SIG-M5 treated with dmso at 0.1 percent for 504 hours (cell line): ENCODE measurements around the gene AK4.

Experiments
- DNase-seq: peaks from one replicate; lab custom pipeline; 2025; ENCODE audit not compliant: unreplicated experiment; lab: John Stamatoyannopoulos, UW

AK4 gene

DNA sequence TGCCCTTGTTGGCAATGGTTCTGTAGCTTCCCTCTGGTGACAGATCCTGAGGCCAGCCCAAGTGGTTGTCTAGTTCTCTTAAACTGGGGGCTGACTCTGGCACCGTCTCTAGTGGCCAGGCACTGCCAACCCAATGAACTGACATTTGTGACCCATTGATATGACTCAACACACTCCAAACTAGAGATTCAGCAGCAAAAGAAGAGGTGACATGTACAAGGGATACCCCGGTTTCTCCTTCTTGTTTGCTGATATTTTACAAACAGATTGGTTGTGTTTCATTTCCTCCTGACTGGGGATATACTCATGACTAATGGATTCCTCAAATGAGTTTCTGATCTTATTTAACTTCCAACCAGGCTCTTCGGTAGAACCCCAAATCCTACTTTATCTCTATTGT, 95.5 kb downstream of the AK4 start:
- no peak for DNase-seq

DNA sequence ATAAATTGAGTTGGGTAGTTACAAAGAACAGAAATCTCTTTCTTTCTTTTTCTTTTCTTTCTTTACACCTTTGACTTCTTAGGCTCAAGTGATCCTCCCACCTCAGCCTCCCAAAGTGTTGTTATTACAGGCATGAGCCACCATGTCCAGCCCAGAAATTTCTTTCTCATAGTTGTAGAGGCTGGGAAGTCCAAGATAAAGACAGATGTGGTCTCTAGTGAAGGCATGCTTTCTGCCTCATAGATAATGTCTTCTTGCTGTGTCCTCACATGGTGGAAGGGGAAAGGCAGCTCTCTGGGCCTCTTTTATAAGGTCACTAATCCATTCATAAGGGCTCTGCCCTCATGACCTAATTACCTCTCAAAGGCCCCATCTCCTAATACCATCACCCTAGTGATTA, 97.3 kb downstream of the AK4 start:
- no peak for DNase-seq

DNA sequence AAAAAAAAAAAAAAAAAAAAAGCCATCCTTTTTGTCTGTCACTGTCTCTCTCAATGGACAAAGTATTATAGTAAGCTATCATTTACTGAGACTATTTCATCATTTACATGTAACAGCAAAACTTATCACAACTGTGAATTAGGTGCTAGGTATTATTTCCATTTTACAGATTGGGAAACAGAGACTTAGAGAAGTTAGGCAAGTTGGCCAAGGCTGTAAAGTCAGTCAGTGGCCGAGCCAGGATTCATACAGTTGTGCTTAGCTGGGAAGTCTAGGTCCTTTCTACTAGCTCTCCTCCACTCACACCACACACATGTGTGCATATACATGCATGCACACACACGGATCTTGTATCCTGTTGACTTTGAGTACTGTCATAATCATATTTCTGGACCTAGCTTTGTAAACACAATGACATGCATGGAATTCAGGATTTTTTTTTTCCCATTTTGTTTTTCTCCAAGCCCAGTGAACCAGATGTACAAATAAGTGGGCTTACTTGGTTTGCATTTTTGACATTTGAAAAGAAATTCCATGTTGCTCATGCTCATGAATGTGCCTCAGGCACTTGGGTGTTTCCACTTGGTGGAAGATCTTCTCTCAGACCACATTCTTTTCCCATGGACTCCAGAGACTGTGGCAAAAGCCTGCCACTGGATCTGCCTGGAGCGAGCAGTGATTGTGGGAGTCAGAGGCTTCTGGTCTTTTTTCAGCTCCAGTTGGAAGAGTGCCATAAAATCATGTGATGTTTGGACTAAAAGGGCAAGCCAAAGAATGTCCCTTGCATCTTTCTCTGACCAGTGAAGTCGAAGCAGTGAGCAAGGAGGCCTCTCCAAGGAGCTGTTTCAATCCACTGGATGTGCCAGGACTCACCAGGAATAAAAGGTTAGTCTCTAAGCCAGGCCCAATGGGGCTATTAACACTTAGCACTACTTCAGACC, 99.7 kb downstream of the AK4 start:
- DNase-seq: no peak

DNA sequence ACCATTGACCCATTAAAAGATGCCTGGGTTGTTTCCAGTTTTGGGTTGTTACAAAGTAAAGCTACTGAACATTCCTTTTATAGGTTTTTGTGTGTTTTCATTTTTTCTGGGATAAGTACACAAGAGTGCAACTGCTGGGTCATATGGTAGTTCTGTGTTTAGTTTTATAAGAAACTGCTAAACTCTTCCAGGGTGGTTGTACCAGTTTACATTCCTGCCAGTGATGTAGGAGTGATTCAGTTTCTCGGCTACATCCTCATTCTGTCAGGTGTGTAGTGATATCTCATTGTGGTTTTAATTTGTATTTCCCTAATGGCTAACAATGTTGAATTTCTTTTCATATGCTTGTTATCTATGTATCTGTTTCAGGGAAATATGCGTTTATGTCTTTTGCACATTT, 102.8 kb downstream of the AK4 start:
- DNase-seq: no peak

DNA sequence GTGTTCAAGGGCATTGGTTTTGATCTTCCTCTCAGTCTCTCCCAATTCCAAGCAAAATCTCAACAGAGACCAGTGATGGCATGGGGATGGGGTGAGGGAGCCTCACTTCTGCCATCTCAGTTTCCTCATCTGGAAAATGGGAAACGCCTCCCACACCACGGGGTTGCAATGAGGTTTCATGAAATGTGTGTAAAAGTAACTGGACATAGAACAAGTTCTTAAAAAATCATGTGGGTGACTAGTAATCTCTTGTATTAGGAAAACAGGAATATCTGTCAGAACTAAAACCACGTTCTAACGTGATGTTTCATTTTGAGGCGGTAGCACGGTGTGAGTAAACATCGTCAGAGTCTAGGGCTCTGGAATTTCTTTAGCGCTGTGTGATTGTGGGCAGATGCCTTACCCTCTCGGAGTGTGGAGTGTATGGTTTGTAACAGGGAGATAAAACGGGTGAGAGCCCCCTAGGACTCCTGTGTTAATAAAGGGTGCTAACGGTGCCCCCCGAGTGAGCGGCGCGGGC, 105.9 kb downstream of the AK4 start:
- DNase-seq: no peak

DNA sequence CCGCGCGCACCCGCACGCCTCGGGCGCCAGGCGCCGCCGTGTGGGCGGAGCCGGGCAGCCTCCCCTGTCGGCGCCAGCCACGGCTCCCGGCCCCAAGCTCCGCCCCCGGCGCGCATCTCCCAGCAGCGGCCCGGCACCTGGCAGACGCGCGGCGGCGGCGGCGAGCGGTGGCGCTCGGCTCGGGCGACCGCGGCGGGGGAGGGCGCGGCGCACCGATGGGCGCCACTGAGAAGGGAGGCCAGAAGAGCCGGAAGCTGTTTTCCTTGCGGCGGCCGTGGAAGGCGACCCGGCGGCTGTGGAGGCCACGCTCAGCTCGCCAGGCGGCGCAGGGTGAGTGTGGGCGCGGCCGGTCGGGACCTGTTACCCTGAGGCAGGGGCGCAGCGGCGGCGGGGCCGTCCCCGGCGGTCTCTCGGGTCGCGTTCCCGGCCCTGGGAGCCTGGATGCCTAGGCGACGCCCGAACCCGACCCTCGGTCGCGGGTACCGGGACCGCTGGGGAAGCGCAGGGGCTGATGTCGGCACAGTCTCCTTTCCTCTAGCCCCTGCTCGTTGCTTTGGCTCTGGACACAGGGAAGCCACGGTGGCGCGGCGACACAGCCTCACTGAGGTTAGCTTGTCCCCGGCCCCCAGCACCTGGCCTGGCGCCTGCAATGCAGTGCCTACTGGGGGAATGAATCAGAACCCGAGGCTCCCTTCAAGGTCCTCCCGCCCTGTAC, 106.5 kb downstream of the AK4 start:
- peak; percentile 38 for DNase-seq

DNA sequence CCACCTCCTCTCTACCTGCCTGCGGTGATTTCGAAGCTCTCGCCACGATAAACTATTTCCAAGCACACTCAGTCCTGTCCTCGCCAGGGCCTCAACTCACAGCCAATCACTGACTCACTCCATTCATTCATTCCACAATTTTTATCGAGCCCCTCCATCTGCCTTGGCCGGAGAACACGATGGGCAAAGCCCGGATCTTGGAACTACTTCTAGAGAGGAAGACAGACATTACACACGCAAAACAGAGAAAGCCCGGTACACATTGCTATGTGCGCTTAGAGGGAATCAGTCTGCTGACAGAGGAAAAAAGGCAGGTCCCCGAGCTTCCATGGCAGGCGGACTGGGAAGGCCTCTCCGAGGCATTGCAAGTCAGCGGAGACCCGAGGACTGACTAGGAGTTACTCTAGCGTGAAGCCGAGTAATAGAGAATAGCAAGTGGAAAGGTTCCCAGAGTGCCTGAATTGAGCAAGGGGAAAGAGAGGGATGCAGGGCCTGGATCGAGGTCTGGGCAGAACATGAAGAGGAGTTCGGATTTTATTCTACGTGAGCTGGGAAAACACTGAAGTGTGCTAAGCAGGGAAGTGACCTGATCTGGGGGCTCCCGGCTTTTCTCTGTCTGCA, 107.1 kb downstream of the AK4 start:
- no peak for DNase-seq

DNA sequence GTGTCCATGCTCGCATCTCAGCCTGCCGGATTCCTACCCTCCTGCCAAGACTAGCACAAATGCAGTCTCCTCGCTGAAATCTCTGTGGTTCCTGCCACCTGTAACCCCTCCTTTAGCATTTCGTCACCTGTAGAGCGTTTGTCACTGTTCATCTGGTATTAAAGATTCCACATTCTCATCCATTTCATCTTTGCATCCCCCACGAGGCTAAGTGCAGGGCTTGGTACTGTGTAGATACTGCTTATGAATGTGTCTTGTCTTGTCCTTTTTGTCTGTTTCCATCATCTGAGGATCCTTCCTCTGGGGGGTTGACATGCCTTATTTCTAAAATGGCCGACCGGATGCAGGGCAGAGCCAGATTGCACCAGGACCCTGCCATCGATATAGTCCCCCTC, 107.7 kb downstream of the AK4 start:
- DNase-seq: no peak

DNA sequence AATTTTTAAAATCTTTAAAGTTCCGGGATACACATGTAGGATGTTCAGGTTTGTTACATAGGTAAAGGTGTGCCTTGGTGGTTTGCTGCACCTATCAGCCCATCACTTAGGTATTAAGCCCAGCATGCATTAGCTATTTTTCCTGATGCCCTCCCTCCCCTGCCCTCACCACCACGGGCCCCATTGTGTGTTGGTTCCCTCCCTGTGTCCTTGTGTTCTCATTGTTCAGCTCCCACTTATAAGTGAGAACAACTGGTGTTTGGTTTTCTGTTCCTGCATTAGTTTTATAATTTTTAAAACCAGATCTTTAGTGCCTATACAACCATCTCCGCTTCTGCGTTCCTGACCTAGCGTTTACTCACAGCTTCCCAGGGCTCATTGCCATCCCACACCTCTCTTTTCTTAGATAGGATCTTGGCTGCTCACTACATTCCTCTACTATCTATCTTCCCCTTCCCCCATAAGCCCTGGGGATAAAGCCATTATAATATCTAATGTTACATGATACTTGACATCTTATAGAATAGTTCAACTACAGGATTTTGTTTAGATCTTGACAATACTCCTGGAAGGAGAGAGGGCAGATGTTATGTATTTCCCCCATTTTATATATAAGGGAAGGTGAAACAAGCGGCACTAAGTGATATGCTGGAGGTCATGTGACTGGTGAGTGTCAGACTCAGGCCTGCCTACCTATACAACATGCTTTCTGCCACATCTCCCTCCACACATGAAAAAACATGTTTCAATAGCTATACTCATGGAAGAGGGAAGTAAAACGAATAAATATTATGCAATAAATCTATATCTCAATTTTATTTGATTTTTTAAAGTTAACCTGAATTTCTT, 109.1 kb downstream of the AK4 start:
- DNase-seq: no peak

DNA sequence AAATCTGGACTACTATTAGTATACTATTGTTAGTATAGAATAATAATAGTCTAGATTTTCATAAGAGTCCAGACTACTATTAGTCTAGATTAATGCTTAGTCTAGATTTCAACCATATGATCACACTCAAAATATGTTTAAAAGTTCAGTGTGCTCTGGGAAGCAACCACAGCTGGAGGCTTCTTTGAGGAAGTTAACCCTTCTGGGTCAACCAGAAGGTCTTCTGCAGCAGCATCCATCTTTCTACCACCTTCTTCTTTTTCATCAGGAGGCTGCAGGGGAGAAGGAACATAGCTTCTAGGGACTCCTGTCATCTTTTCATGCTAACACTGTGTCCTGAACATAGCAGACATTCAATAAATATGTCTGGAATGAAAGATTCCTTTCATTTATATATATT, 110.1 kb downstream of the AK4 start:
- DNase-seq: no peak

DNA sequence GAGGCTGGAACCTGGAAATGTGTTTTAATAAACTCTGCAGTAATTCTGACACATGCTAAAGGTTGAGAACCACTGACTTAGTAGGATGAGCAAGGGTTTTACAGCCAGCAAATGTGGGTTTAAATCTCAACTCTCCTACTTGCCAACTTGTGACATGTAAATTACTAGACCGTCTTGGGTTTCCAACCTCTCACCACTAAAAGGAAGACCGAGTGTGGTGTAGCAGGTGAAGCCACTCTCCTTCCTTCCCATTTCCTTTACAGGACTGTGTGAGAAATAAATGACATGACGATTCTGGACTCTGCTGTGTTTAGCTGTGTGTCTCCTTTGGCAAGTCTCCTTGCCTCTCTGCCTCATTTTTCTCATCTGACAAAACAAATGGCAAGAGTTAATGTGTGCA, 111.8 kb downstream of the AK4 start:
- no peak for DNase-seq

DNA sequence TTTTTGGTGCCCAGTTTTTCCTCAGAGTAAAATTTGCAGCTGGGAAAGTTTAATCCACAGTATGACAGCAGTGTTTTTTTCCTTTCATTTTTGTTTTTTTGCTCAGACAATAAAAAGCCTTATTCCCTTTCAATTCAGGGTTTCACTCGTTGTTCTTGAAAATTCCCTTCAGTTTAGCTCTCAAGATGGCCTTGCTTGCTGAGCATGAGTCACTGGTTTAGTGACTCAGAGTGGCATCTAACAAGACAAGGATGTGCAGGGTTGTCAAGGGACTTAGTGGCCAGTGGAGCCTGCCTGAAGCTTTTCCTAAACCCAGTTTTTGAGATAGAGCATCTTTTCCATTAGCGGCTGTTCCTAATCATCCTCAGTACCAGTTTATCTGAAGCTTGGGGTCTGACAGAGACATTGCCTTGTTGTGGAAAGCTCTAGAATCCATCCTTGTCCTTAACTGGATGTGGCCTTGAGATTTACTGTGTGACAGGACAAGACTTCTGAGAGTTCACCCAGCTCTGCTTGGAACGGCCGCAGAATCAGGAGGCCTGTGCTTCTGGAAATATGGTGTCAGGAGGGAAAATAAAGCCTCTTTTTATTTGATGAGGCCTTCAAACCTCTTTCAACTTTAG, 113.0 kb downstream of the AK4 start:
- DNase-seq: peak; percentile 25

DNA sequence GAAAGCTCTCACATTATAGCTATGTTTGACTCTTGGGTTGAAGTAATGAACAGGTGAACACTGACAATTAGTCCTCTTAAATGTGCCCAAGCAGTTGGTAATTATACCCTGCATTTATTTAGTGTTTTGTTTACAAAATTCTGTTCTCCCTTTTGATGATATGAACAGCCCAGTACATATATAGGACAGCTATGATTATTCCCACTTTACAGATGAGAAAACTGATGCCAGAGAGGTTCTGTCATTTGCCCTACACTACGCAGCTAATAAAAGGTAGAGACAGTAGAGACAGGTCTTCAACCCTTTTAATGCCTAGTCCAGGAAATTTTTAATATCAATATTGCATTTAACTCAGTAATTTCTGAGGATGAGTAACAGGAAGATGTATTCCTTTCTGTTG, 115.3 kb downstream of the AK4 start:
- DNase-seq: no peak

DNA sequence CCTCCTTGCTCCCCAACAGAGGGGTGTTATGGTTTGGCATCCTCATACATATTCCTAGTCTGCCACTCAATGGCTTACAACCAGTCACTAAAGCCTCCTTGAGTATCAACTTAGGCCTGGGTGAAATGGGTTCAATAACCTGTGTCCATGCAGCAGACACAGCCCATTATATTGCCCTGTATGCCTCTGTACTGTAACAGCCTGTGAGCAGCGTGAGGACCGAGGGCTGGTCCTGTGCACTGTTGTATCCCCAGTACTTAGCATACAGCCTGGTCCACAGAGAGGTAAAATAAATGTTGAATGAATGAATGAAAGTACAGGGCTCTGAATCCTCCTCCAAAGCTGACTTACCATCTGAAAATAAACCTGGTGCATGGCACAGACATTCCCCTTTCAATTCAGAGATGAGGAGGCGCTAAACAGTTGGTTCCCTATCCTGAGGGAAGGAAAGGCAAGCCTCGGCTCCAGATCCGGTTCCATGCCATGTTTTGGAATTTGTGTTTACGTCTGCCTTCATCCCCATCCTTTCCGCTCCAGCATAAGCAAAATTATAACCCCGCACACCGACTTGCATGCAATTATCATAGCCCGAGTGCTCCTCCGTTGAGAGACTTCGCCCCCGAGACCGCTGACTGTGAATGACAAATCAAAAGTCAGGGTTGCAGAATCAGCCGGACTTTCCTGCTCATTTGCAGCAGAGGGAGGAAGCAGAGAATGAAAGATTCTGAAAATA, 116.4 kb downstream of the AK4 start:
- DNase-seq: no peak

DNA sequence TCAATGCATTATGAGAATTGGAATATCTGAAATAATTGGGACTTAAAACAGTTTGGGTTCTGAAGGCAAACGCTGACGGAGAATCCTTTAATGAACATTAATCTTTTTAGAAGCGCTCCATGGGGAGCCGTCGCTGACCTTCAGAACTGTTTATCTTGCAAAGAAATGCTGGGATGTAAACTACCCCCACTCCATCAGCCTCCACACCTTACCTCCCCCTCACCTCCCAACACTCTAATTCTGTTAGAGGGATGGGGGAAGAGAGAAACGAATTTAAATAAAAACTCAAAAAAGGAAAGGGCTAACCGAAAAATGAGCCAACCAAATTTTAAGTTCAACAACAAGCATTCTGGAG, 117.3 kb downstream of the AK4 start:
- DNase-seq: no peak

DNA sequence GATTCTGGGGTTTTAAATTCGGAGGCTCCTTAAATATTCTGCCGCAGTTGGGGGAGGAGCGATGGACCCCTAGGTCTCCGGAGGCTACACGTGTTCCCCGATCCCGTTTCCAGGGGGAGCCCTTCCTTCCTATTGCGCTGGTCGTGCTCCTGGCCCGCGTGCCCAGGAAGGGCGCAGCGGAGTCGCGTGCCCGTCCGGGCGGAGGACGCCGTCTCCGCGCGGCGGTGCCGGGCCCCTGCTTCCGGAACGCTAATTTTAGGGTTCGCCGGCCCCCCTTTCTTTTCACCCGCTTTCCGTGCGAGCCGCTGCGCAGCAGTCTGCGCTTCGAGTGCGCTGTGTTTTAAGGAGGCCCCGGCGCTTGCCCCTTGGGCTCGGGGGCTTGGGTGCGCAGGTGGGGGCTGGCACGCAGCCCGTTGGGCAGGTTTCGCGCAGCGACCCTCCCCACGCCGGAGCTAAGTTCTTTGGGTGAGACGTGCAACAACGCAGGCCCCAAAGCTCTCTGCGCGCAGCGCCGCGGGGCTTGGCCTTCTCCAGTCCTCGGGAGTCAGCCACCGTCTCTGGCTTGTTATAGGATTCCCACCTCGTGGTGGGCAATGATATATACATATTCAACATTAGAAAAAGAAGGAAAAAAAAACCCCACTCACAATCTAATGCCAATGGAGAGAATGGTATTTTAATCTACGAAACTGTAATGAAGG, 117.8 kb downstream of the AK4 start:
- no peak for DNase-seq

DNA sequence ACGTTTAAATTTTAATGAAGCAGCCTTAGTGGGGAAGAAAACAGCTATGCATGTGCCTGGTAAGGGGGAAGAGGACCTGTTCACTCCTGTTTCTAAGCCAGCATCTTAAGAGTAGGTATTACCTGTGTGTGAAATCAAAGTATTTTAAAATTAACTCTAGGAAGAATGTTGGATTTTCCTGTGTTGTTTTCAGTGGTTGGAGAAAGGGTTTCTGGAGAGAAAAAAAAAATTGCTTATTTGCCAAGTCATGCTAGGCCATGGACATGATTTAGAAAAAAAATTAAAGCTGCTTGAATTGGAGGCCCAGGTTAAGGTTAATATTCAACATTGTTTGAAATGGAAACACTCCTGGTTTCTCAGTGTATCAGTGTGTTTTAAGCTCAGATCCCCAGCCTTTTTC, 118.5 kb downstream of the AK4 start:
- DNase-seq: no peak

DNA sequence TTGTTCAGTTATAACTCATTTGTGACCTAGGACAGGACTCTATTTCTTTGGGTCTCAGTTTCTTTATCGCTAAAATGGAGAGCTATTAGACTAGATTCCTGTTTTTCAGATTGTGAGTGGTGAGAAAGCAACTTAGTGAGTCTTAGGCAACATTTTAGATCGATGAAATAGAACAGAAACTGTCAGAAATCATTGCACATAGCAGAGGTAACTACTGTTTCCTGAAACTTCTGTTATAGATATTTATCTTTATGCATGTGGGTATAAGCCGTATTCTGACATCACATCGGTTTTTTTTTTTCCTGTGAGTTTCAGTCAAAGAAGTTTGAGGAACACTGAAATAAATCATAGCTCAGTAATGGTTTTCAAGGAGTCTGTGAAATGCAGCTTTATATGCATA, 119.3 kb downstream of the AK4 start:
- DNase-seq: no peak

DNA sequence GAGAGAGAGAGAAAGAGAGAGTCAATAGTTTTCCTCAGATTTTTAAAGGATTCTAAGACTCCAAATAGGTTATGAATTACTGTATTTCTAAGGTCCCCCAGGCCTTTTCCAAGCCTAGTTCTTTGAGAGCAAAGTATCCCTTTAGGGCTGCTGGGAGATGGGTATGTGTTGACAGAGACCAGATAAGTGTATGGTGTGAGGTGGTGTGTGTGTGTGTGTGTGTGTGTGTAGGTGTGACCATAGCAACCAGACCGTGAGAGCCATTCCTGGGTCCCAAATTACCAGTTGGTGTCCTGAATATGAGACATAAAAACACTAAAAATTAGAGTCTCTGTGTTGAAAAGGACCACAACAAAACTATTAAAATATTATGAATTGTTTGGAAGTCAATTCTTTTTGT, 119.7 kb downstream of the AK4 start:
- no peak for DNase-seq
